H4 (cell line): ENCODE results near the gene CCDC136. TPM values are rescaled to one million over a fixed set of nuclear protein-coding genes. Genes with fewer than 3 reads are reported as not detected.

ENCODE experiments used
- DNase-seq: peaks from one replicate; pipeline ENCODE4 v3.0.0-alpha.2; 2015; ENCODE audit warnings: low spot score
- total RNA-seq: library from RNA; depleted of rRNA; stranded (reverse); fragments of >200 nt; shearing (Covaris generic); gene quantifications from 2 replicates; pipeline ENCODE4 v1.2.3, GENCODE V29; 2014

Gene CCDC136
- total RNA-seq, 1 experiment from 2014 or later = 5.2 TPM

- no peak for DNase-seq
These were observed 40.5 kb downstream of the CCDC136 start for GRCh38 chr7:128831994-128832879.

GRCh38 chr7:128832880-128833147, 41.0 kb downstream of the CCDC136 start:
- no peak for DNase-seq

- no peak for DNase-seq
These were observed 41.6 kb downstream of the CCDC136 start for GRCh38 chr7:128833148-128833945.

GRCh38 chr7:128833946-128834325, 42.2 kb downstream of the CCDC136 start:
- DNase-seq = no peak

GRCh38 chr7:128835231-128835751, 43.5 kb downstream of the CCDC136 start:
- no peak for DNase-seq

- no peak for DNase-seq
These were observed 44.2 kb downstream of the CCDC136 start for GRCh38 chr7:128835790-128836641.

GRCh38 chr7:128836729-128837348, 45.1 kb downstream of the CCDC136 start:
- no peak for DNase-seq

GRCh38 chr7:128837521-128837921, 45.8 kb downstream of the CCDC136 start:
- no peak for DNase-seq

- DNase-seq = no peak
These were observed 46.5 kb downstream of the CCDC136 start for GRCh38 chr7:128838109-128838779.

- no peak for DNase-seq
These were observed 47.4 kb downstream of the CCDC136 start for GRCh38 chr7:128838981-128839731.

- no peak for DNase-seq
These were observed 48.0 kb downstream of the CCDC136 start for GRCh38 chr7:128839751-128840177.

- no peak for DNase-seq
These were observed 48.8 kb downstream of the CCDC136 start for GRCh38 chr7:128840326-128841170.

- DNase-seq = no peak
These were observed 49.5 kb downstream of the CCDC136 start for GRCh38 chr7:128841171-128841690.

- no peak for DNase-seq
These were observed 50.3 kb downstream of the CCDC136 start for GRCh38 chr7:128841921-128842673.

- no peak for DNase-seq
These were observed 51.2 kb downstream of the CCDC136 start for GRCh38 chr7:128842674-128843641.

- DNase-seq = no peak
These were observed 52.3 kb downstream of the CCDC136 start for GRCh38 chr7:128843938-128844621.
